Prostate gland (tissue), 2 donors: Measurements from ENCODE around the gene FNDC3B.

ENCODE experiments used
- CTCF ChIP-seq, 4 experiments: fragments of 200-600 bp in 2 of 4; fragments of 450-650 bp in 2 of 4; sonication (generic) in 2 of 4; IDR thresholded peaks; 1 replicate in 3 of 4; 2 replicates in 1 of 4; pipeline ENCODE4 v1.5.1; 2016 to 2019; ENCODE audit warnings: antibody characterized with exemption in 4 of 4, mild to moderate bottlenecking in 2 of 4, moderate library complexity in 2 of 4
- POLR2A ChIP-seq: fragments of 450-650 bp; IDR thresholded peaks from one replicate; pipeline ENCODE4 v1.6.1; 2016; ENCODE audit warnings: antibody characterized with exemption, mild to moderate bottlenecking

- TF ChIP-seq CTCF (IDR thresholded peaks at IDR 0.05) (no peak), POLR2A (no peak)
Measured at GRCh38 chr3:172227340-172228035, 188.1 kb downstream of the FNDC3B start.
